Lower leg skin (tissue), 3 donors: ENCODE results near the gene TRMT61A.

ENCODE experiments used
- CTCF ChIP-seq, 3 donors: fragments of 450-650 bp; IDR thresholded peaks; one replicate each; pipeline ENCODE4 v1.5.1; 2016; ENCODE audit warnings: antibody characterized with exemption in 3 of 3, mild to moderate bottlenecking in 3 of 3, moderate library complexity in 2 of 3
- POLR2A ChIP-seq, 2 donors: fragments of 450-650 bp; IDR thresholded peaks; one replicate each; pipeline ENCODE4 v1.6.1; 2016 to 2017; ENCODE audit warnings: antibody characterized with exemption in 2 of 2, mild to moderate bottlenecking in 1 of 2, moderate library complexity in 1 of 2

DNA sequence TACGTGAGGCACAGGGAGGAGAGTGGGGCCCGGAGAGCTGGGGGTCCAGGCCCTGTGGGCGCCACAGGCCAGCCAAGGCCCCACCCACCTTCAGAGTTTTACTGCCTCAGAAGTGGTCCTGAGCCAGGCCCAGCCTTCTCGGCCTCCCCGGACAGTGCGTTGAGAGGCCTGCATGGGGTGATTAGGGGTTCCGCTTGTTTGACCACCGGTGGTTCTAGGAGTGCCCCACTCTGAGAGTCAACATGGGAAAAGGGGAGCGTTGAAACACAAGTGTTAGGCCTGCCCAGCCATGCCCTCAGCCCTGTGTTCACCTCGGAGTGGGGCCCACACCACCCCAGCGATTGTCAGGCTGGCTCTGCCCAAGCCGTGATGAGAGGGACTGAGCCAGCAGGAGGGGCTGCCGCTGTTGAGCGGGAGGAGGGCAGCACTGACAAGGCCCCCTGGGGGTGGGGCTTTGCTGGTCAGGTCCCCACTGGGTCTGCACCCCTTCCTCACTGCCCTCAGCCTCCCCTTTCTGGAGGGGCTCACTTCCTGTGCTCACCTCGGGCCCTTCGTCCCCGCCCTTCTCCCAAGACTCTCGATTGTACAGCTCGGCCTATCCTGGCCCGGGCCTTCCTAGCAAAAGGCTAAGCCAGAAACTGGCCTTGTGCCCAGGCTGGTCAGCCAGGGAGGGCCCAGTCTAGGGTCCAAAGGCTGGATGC is 11.1 kb upstream of the TRMT61A start:
- TF ChIP-seq POLR2A (IDR thresholded peaks at IDR 0.05) = no peak
- no peak for TF ChIP-seq CTCF (IDR thresholded peaks at IDR 0.05)
